22Rv1 (cell line): ENCODE measurements around the gene LINC01488.

ENCODE experiments used
- H3K27ac ChIP-seq: fragments of 450-650 bp; 2 replicates; pipeline ENCODE4 v1.5.1; 2017
- CTCF ChIP-seq: fragments of 450-650 bp; IDR thresholded peaks from 2 replicates; pipeline ENCODE4 v1.5.1; 2017; ENCODE audit warnings: mild to moderate bottlenecking
- ZFX ChIP-seq: fragments of 450-650 bp; IDR thresholded peaks from 2 replicates; pipeline ENCODE4 v1.6.1; 2017; ENCODE audit warnings: antibody characterized with exemption, borderline replicate concordance

LINC01488 gene

GRCh38 chr11:69523453-69523852 lies 42.0 kb downstream of the LINC01488 start:
- no peak overlapping the region for H3K27ac ChIP-seq
- TF ChIP-seq CTCF: no peak
- no peak for TF ChIP-seq ZFX

- TF ChIP-seq CTCF (no peak), ZFX (no peak)
- H3K27ac ChIP-seq: no peak overlapping the region
These were observed 42.9 kb downstream of the LINC01488 start for GRCh38 chr11:69524291-69524882.

- no peak for TF ChIP-seq ZFX
- TF ChIP-seq CTCF: no peak
- H3K27ac ChIP-seq: no peak overlapping the region
These were observed 43.5 kb downstream of the LINC01488 start for GRCh38 chr11:69524991-69525411.

GRCh38 chr11:69525516-69526452 lies 44.3 kb downstream of the LINC01488 start:
- no peak overlapping the region for H3K27ac ChIP-seq
- TF ChIP-seq ZFX (no peak), CTCF (no peak)

GRCh38 chr11:69526453-69526810 lies 45.0 kb downstream of the LINC01488 start:
- TF ChIP-seq CTCF (no peak), ZFX (no peak)

GRCh38 chr11:69529001-69529400 lies 47.5 kb downstream of the LINC01488 start:
- no peak for TF ChIP-seq CTCF
- no peak for TF ChIP-seq ZFX
- no peak overlapping the region for H3K27ac ChIP-seq

More at GRCh38 chr11:69526453-69526810, 45.0 kb downstream of the LINC01488 start:
- no peak overlapping the region for H3K27ac ChIP-seq
